Measurements from ENCODE around the gene PSME1.

DNA sequence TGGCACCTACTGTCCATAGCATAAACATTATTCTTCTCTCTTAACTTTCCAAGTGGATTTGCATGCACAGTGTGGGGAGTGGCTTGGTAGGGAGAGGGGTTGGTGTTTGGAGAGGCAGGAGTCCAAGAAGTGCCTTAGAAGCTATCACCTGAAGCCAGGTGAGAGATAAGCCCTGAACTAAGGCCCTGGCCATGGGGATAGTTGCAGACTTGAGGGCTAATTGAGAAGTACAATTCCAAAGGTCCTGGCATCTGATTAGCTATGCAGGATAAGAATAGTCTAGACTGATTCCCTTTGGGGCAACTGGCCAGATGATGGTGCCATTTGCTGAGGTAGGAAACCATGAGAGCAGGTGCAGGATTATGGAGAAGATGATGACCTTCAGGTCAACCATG is 43.9 kb upstream of the PSME1 start:
- TF ChIP-seq, protein P1, sequence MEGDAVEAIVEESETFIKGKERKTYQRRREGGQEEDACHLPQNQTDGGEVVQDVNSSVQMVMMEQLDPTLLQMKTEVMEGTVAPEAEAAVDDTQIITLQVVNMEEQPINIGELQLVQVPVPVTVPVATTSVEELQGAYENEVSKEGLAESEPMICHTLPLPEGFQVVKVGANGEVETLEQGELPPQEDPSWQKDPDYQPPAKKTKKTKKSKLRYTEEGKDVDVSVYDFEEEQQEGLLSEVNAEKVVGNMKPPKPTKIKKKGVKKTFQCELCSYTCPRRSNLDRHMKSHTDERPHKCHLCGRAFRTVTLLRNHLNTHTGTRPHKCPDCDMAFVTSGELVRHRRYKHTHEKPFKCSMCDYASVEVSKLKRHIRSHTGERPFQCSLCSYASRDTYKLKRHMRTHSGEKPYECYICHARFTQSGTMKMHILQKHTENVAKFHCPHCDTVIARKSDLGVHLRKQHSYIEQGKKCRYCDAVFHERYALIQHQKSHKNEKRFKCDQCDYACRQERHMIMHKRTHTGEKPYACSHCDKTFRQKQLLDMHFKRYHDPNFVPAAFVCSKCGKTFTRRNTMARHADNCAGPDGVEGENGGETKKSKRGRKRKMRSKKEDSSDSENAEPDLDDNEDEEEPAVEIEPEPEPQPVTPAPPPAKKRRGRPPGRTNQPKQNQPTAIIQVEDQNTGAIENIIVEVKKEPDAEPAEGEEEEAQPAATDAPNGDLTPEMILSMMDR (IDR thresholded peaks at IDR 0.05), result no peak
- no peak for TF ChIP-seq EP300 (IDR thresholded peaks at IDR 0.05)
- TF ChIP-seq BHLHE40 (IDR thresholded peaks at IDR 0.05; ENCODE audit: low read depth, low read length), result no peak
- TF ChIP-seq POLR2A (IDR thresholded peaks at IDR 0.05; ENCODE audit: low read length), result no peak
- TF ChIP-seq, protein P2, sequence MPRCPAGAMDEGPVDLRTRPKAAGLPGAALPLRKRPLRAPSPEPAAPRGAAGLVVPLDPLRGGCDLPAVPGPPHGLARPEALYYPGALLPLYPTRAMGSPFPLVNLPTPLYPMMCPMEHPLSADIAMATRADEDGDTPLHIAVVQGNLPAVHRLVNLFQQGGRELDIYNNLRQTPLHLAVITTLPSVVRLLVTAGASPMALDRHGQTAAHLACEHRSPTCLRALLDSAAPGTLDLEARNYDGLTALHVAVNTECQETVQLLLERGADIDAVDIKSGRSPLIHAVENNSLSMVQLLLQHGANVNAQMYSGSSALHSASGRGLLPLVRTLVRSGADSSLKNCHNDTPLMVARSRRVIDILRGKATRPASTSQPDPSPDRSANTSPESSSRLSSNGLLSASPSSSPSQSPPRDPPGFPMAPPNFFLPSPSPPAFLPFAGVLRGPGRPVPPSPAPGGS (IDR thresholded peaks at IDR 0.05), result no peak
- TF ChIP-seq, protein P3, sequence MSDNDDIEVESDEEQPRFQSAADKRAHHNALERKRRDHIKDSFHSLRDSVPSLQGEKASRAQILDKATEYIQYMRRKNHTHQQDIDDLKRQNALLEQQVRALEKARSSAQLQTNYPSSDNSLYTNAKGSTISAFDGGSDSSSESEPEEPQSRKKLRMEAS (IDR thresholded peaks at IDR 0.05), result no peak
- TF ChIP-seq, protein P4, sequence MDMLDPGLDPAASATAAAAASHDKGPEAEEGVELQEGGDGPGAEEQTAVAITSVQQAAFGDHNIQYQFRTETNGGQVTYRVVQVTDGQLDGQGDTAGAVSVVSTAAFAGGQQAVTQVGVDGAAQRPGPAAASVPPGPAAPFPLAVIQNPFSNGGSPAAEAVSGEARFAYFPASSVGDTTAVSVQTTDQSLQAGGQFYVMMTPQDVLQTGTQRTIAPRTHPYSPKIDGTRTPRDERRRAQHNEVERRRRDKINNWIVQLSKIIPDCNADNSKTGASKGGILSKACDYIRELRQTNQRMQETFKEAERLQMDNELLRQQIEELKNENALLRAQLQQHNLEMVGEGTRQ (IDR thresholded peaks at IDR 0.05), result no peak
- no peak for TF ChIP-seq RFX5 (IDR thresholded peaks at IDR 0.05)
- no peak for TF ChIP-seq HOXB13 (CRISPR knock-in tag; IDR thresholded peaks at IDR 0.05; ENCODE audit: low read depth)
- TF ChIP-seq FOXS1 (CRISPR knock-in tag; IDR thresholded peaks at IDR 0.05), result no peak
- no peak for TF ChIP-seq RAD21 (conservative IDR thresholded peaks at IDR 0.05 in 1 of 2, IDR thresholded peaks at IDR 0.05 in 1 of 2)
- TF ChIP-seq, protein P5, sequence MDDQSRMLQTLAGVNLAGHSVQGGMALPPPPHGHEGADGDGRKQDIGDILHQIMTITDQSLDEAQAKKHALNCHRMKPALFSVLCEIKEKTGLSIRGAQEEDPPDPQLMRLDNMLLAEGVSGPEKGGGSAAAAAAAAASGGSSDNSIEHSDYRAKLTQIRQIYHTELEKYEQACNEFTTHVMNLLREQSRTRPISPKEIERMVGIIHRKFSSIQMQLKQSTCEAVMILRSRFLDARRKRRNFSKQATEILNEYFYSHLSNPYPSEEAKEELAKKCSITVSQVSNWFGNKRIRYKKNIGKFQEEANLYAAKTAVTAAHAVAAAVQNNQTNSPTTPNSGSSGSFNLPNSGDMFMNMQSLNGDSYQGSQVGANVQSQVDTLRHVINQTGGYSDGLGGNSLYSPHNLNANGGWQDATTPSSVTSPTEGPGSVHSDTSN (IDR thresholded peaks at IDR 0.05), result no peak

Data from A549 (cell line).